HG03175 (cell line): ENCODE results near the gene CNGA3.
"Not testable (repeated sequence)": the region's sequence is repeated elsewhere in the genome, so short reads cannot be mapped to it uniquely, and the experiment has no call there.

Source experiments
- ATAC-seq: cut with Tn5 transposase; IDR thresholded peaks from one replicate; pipeline ENCODE4 v1.9.1; 2021; ENCODE audit warnings: mild to moderate bottlenecking, moderate library complexity; ENCODE audit not compliant: unreplicated experiment

CNGA3 gene

GRCh38 chr2:98346311-98347236, at the start of gene CNGA3:
Gene CNGA3, plus strand, starts transcription at chr2:98346456. Its CDS starts 23,520 bp downstream, at chr2:98369976.
- ATAC-seq: no peak

- no peak for ATAC-seq
Observed at GRCh38 chr2:98297817-98298682, 48.2 kb upstream of the CNGA3 start.

- no peak for ATAC-seq
Observed at GRCh38 chr2:98298683-98299164, 47.5 kb upstream of the CNGA3 start.

GRCh38 chr2:98299211-98299905, 46.9 kb upstream of the CNGA3 start:
- no peak for ATAC-seq

- no peak for ATAC-seq
Observed at GRCh38 chr2:98300141-98300874, 45.9 kb upstream of the CNGA3 start.

- no peak for ATAC-seq
Observed at GRCh38 chr2:98301469-98301868, 44.8 kb upstream of the CNGA3 start.

GRCh38 chr2:98307131-98307696, 39.0 kb upstream of the CNGA3 start:
- not testable (repeated sequence) for ATAC-seq

GRCh38 chr2:98308068-98308467, 38.2 kb upstream of the CNGA3 start:
- ATAC-seq: no peak

- ATAC-seq: no peak
Observed at GRCh38 chr2:98308532-98308931, 37.7 kb upstream of the CNGA3 start.

GRCh38 chr2:98309580-98309979, 36.7 kb upstream of the CNGA3 start:
- ATAC-seq: no peak

- no peak for ATAC-seq
Observed at GRCh38 chr2:98310010-98310409, 36.2 kb upstream of the CNGA3 start.

GRCh38 chr2:98311090-98311489, 35.2 kb upstream of the CNGA3 start:
- no peak for ATAC-seq

GRCh38 chr2:98311771-98312545, 34.3 kb upstream of the CNGA3 start:
- ATAC-seq: no peak

GRCh38 chr2:98313492-98314250, 32.6 kb upstream of the CNGA3 start:
- ATAC-seq: no peak

GRCh38 chr2:98314251-98314650, 32.0 kb upstream of the CNGA3 start:
- ATAC-seq: no peak

GRCh38 chr2:98315957-98316356, 30.3 kb upstream of the CNGA3 start:
- ATAC-seq: no peak

GRCh38 chr2:98317214-98317613, 29.0 kb upstream of the CNGA3 start:
- no peak for ATAC-seq

- not testable (repeated sequence) for ATAC-seq
Observed at GRCh38 chr2:98320171-98320570, 26.1 kb upstream of the CNGA3 start.
